SK-N-SH (cell line): Measurements from ENCODE around the gene AVP.

Experiments
- CHD2 ChIP-seq: fragments of 150-350 bp; IDR thresholded peaks from 2 replicates; pipeline ENCODE4 v1.6.1; 2018; ENCODE audit warnings: low read length; ENCODE audit not compliant: partially characterized antibody
- JUND ChIP-seq: IDR thresholded peaks from 2 replicates; pipeline ENCODE4 v1.4.0; 2012
- PBX3 ChIP-seq: IDR thresholded peaks from 2 replicates; pipeline ENCODE4; 2012
- POLR2AphosphoS5 ChIP-seq: IDR thresholded peaks from 2 replicates; pipeline ENCODE4 v1.6.1; 2012; ENCODE audit warnings: low read depth, low read length
- RCOR1 ChIP-seq: fragments of 150-350 bp; IDR thresholded peaks from 2 replicates; pipeline ENCODE4 v1.6.1; 2017; ENCODE audit warnings: antibody characterized with exemption, low read length
- REST ChIP-seq: IDR thresholded peaks from 2 replicates; pipeline ENCODE4 v1.6.1; 2012; ENCODE audit warnings: mild to moderate bottlenecking, low read depth, low read length, moderate library complexity
- YY1 ChIP-seq: IDR thresholded peaks from 2 replicates; pipeline ENCODE4 v1.4.0; 2012; ENCODE audit warnings: low read depth, mild to moderate bottlenecking
- TF ChIP-seq, protein P1 (sequence below): fragments of 200-600 bp; sonication (generic); IDR thresholded peaks from 2 replicates; pipeline ENCODE4 v1.6.1; 2017; ENCODE audit warnings: antibody characterized with exemption, mild to moderate bottlenecking, moderate library complexity

GRCh38 chr20:3070725-3071124 is 13.8 kb downstream of the AVP start:
- no peak for TF ChIP-seq YY1
- TF ChIP-seq PBX3 = no peak
- no peak for TF ChIP-seq CHD2
- TF ChIP-seq, protein P1, sequence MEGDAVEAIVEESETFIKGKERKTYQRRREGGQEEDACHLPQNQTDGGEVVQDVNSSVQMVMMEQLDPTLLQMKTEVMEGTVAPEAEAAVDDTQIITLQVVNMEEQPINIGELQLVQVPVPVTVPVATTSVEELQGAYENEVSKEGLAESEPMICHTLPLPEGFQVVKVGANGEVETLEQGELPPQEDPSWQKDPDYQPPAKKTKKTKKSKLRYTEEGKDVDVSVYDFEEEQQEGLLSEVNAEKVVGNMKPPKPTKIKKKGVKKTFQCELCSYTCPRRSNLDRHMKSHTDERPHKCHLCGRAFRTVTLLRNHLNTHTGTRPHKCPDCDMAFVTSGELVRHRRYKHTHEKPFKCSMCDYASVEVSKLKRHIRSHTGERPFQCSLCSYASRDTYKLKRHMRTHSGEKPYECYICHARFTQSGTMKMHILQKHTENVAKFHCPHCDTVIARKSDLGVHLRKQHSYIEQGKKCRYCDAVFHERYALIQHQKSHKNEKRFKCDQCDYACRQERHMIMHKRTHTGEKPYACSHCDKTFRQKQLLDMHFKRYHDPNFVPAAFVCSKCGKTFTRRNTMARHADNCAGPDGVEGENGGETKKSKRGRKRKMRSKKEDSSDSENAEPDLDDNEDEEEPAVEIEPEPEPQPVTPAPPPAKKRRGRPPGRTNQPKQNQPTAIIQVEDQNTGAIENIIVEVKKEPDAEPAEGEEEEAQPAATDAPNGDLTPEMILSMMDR = no peak
- TF ChIP-seq JUND = no peak
- no peak for TF ChIP-seq REST
- no peak for TF ChIP-seq POLR2AphosphoS5
- TF ChIP-seq RCOR1 = no peak
